BJ (cell line): ENCODE results near the gene TMPRSS4. TPM values are rescaled to one million over a fixed set of nuclear protein-coding genes. Genes with fewer than 3 reads are reported as not detected.

Experiments
- CTCF ChIA-PET: fragments of 350-600 bp; formaldehyde crosslinking; extraction: SDS; loops from one replicate; lab custom pipeline; 2021; ENCODE audit warnings: antibody characterized with exemption, inconsistent platforms; lab: Yijun Ruan, JAX
- POLR2A ChIA-PET: fragments of 300-600 bp; sonication (Branson Sonifier 250); formaldehyde crosslinking; extraction: SDS; loops from one replicate; lab custom pipeline; 2021; ENCODE audit warnings: antibody characterized with exemption; lab: Charles Lee
- DNase-seq: peaks from one replicate; pipeline ENCODE4 v3.0.0-alpha.2; 2011; ENCODE audit warnings: low read depth
- H3K27me3 ChIP-seq: 2 replicates; pipeline ENCODE4 v1.6.0; 2011; ENCODE audit warnings: low read length; ENCODE audit not compliant: control insufficient read depth, insufficient read depth
- H3K36me3 ChIP-seq: 2 replicates; pipeline ENCODE4 v1.5.1; 2011; ENCODE audit warnings: low read length; ENCODE audit not compliant: control insufficient read depth, insufficient read depth
- H3K4me3 ChIP-seq: 2 replicates; pipeline ENCODE4 v1.5.1; 2011; ENCODE audit warnings: low read depth, mild to moderate bottlenecking, control low read depth, low read length
- polyA plus RNA-seq: library from polyadenylated mRNA; depleted of rRNA; stranded (reverse); fragments of >200 nt; gene quantifications from 2 replicates; pipeline ENCODE4 v1.2.3, GENCODE V29; 2011
- TF ChIP-seq, protein P1 (sequence below): IDR thresholded peaks from 2 replicates; pipeline ENCODE4 v1.5.1; 2011; ENCODE audit warnings: low read depth, mild to moderate bottlenecking, control low read depth, inconsistent platforms, low read length, moderate library complexity; ENCODE audit not compliant: insufficient read depth

Gene TMPRSS4
- polyA plus RNA-seq, 1 experiment: not detected

DNA sequence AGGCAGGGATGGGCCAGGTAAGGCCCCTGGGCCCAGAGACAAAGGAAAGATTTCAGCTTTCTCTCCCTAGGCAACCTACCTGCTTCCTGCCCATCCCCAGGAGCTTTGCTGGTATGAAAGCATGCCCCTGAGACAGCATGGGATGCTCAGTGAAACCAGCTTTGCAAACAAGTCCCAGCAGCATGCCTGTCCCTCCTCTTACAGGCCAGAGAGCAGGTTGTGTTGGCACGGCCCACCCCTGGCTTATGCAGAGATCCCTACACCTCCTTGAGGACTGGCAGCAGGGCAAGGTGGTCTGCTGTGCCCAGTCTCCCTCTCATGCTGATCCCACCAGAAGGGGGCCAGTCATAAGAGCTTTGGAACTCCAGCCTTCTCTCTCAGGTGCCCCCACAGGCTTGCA lies 72.6 kb downstream of the TMPRSS4 start:
- ChIA-PET CTCF (interaction anchor here (12.6 kb wide), 1 partner anchor 20 kb away, joined by 161 read pairs; no protein-coding TSS in a partner anchor), POLR2A (no interaction called here)
- TF ChIP-seq, protein P1, sequence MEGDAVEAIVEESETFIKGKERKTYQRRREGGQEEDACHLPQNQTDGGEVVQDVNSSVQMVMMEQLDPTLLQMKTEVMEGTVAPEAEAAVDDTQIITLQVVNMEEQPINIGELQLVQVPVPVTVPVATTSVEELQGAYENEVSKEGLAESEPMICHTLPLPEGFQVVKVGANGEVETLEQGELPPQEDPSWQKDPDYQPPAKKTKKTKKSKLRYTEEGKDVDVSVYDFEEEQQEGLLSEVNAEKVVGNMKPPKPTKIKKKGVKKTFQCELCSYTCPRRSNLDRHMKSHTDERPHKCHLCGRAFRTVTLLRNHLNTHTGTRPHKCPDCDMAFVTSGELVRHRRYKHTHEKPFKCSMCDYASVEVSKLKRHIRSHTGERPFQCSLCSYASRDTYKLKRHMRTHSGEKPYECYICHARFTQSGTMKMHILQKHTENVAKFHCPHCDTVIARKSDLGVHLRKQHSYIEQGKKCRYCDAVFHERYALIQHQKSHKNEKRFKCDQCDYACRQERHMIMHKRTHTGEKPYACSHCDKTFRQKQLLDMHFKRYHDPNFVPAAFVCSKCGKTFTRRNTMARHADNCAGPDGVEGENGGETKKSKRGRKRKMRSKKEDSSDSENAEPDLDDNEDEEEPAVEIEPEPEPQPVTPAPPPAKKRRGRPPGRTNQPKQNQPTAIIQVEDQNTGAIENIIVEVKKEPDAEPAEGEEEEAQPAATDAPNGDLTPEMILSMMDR: no peak
- H3K27me3 ChIP-seq: peaks cover 45% of the 10 kb centered on the region
- no peak overlapping the region for H3K4me3 ChIP-seq
- no peaks in the 10 kb centered on the region for H3K36me3 ChIP-seq
- no peak for DNase-seq

GRCh38 chr11:118151431-118151830 lies 74.6 kb downstream of the TMPRSS4 start:
- no peak for DNase-seq
- H3K4me3 ChIP-seq: no peak overlapping the region
- ChIA-PET CTCF (no interaction called here), POLR2A (no interaction called here)
- no peaks in the 10 kb centered on the region for H3K36me3 ChIP-seq
- H3K27me3 ChIP-seq: peaks cover 60% of the 10 kb centered on the region
- TF ChIP-seq, protein P1: no peak

- Histone ChIP-seq H3K4me3 (peak overlapping the region; percentile 36; the same call in 1 of the 2 replicates), H3K36me3 (no peaks in the 10 kb centered on the region), H3K27me3 (peaks cover 64% of the 10 kb centered on the region)
- CTCF ChIA-PET: interaction anchor here (2.2 kb wide), 1 partner anchor 19 kb away, joined by 14 read pairs; no protein-coding TSS in a partner anchor
- no peak for DNase-seq
- TF ChIP-seq, protein P1: no peak
- POLR2A ChIA-PET: no interaction called here
Measured at GRCh38 chr11:118152020-118152551, 75.2 kb downstream of the TMPRSS4 start.

GRCh38 chr11:118152552-118153471 lies 75.9 kb downstream of the TMPRSS4 start, which contains the start of gene SCN4B:
SCN4B (minus strand) TSS chr11:118152823; CDS start chr11:118152673, 150 bp downstream.
- CTCF ChIA-PET: interaction anchor here (1.0 to 2.2 kb wide), 2 partner anchors 8 to 19 kb away, joined by 4 to 14 read pairs; no protein-coding TSS in a partner anchor
- DNase-seq: no peak

More at GRCh38 chr11:118152552-118153471, 75.9 kb downstream of the TMPRSS4 start, which contains the start of gene SCN4B:
- Histone ChIP-seq H3K4me3 (peak within 1 kb of the TSS; percentile 36), H3K27me3 (peaks cover 70% of the 10 kb centered on the region), H3K36me3 (no peaks in the 10 kb centered on the region)
- TF ChIP-seq, protein P1: no peak
- POLR2A ChIA-PET: no interaction called here
